ENCODE measurements around the gene CHRD.
A peak's percentile ranks its signal among the peaks of the same experiment; 100 is the strongest.
"Not testable (repeated sequence)": the region's sequence is repeated elsewhere in the genome, so short reads cannot be mapped to it uniquely, and the experiment has no call there.

CHRD gene
- 0 to 0.22 reads per million in 2 donors for total RNA-seq

DNA sequence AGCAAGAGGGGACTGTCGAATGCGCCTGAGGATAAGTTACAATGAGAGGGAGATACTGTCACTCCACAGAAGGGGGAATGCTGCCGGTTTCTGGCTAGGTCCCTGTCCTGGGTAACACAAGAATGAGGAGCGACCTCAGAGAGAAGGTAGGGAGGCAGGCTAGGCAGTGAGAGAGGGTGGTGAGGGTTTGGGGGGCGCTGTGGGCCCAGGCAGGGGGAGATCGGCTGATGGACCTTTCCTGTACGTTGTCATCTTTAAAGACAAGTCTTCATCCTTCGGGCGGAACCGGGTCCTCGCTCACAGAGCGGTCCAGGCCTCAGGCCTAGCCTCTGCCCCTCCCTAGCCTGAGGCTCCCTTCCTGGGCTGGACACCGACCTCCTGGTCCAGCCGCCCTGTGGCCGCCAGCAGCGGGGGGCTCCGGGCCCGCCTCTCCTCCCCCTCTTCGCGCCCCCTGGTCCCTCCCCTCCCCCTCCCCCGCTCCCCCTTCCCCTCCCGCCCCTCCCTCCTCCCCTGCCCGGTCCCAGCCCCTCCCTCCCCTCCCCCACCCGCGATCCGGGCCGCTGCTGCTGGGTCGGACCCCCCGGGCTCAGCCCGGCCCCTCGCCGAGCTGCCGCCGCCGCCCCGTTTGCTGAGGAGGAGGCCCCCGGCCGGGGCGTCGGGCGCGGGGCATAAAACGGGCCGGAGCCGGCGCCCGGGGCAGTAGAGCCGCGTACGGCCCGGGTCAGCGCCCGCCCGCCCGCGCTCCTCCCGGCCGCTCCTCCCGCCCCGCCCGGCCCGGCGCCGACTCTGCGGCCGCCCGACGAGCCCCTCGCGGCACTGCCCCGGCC lies at the start of gene CHRD:
Gene CHRD, plus strand, starts transcription at position 697 of the 827 bp plus-strand sequence. CDS start 265 bp downstream, outside the sequence.
- DNase-seq, result no peak

DNA sequence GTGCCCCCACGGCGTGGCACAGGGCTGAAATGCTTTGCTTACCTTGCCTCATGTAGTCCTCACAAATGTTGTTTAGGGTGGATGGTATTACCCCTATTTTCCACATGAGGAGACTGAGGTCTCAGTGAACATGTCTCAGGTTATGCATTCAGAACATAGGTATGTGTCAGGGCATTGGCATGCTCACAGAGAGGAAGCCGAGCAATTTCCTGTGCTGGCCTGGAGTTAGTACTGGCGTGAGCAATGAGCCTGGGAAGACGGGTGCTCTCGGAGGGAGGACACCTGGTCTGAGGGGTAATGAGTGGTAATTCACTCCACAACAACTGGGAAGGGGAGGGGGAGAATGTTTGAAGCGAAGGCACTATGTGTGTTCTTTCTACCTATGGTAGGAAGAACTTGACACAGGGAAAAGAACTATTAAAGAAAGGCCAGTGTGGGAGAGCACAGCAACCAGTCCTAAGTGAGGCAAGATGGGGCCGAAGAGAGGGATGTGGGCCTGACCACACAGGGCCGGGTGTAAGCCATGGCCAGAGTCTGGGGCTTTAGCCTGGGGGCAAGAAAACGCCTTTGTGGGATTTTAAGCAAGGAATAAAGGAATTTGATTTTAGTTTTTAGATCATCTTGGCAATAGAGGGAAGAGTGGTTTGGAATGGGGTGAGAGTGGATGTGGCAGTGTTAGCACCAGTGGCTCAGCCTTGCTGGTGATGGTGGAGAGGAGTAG lies 47.3 kb upstream of the CHRD start:
- no peak for DNase-seq

DNA sequence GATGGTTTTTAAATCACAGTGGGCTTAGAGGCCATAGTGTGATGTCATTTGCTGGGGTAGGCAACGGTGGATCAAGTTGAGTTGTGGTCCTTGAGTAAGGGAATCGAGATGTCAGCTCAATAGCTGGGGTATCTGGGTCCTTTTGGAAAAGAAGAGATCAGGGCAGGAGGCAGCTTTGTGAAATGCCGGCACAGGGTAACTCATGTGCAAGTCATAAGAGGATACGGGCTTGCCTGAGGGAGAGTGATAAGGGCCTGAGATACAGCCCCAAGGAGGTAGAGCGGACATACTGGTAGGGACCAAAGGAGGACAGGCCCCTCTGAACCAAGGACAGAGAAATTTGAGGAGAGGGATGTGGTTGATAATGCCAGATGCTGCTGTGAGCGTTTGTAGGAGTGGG lies 46.7 kb upstream of the CHRD start:
- DNase-seq, result no peak

DNA sequence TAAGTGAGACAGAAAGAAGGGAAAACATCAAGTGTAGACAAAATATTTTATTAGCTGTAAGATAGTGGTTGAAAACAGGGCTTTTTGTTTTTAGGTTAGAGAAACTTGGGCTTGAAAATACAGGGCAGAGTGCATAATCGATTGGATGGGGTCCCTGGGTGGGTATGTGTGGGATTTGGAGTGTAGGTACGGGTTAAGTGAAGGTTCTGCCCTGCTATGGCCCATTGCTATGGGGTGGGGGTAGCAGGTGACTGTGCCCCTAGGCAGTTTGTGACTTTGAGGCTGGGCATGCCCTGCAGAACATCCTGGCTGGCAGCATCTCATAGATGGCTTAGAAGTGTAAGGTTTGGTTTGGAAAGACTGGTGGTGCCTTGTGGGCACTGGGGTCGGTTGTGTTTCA lies 46.2 kb upstream of the CHRD start:
- DNase-seq, result no peak

DNA sequence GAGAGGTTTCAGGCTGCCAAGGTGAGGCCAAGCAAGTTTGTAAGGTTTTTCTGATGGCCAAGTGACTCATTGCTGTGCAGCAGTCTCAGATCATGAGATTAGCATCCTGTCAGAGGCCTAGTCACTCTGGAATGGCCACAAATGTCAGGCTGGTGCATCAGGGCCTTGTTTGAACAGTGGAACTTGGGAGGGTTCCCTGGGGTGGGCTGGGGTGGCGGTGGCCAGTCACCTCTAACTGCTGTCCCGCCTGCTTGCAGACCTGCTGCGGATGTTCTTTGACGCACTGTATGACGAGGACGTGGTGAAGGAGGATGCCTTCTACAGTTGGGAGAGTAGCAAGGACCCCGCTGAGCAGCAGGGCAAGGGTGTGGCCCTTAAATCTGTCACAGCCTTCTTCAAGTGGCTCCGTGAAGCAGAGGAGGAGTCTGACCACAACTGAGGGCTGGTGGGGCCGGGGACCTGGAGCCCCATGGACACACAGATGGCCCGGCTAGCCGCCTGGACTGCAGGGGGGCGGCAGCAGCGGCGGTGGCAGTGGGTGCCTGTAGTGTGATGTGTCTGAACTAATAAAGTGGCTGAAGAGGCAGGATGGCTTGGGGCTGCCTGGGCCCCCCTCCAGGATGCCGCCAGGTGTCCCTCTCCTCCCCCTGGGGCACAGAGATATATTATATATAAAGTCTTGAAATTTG lies 45.2 kb upstream of the CHRD start:
- DNase-seq, result no peak

DNA sequence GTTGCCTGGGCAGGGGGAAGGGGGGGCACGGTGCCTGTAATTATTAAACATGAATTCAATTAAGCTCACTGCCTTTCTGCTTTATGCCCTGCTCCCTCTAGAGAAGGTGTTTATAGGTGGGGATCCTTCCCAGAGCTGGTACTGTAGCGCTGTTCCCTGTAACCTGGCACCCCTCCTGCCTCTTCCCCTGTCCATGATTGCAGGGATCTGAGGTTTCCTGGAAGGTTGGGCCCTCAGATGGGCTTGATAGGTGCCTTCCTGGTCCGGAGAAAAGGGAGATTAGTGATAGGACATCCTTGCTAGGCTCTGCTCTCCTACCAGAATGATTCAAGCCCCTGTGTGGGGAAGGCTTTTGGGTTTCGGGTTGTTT lies 44.6 kb upstream of the CHRD start:
- no peak for DNase-seq

DNA sequence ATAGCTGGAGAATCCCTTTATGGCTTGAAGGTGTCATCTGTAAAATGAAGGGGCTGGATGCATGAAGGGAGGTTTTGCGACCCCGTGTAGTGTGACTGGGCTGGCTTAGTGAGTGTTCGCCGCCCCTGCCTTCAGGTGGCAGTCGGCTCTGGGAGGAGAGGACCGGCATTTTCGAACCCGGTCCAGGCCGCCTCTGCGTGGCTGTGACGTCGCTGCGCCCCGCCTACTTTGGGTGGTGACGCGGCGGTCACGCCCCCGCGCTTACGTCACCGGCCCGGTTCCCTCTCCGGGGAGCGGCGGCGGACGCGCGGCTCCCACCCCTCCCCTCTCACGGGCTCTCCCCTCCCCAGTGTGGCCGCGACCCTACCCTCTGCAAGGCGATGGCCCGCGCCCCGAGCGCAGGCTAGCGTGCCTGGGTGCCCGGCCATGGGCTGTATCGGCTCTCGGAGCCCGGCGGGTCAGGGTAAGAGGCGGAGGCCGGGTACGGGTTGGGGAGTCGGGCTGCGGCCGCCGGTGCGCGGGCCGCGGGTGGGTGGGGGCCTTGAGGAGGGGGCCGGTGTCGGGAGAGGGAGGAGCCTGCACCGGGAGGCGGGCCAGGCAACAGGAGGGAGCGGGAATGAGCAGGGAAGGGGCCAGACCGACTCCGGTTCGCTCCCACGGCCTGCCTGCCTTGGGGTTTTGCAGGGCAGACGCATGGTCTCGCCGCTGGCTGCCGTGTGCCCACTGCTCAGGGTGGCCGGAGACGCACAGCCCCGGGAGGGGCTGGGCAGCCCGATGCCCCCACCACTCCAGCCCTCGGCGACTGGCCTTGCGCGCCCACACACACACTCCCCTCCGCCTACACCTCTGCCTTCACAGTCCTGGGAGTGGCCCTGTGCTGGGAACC lies 44.0 kb upstream of the CHRD start:
- DNase-seq, result peak; percentile 77

DNA sequence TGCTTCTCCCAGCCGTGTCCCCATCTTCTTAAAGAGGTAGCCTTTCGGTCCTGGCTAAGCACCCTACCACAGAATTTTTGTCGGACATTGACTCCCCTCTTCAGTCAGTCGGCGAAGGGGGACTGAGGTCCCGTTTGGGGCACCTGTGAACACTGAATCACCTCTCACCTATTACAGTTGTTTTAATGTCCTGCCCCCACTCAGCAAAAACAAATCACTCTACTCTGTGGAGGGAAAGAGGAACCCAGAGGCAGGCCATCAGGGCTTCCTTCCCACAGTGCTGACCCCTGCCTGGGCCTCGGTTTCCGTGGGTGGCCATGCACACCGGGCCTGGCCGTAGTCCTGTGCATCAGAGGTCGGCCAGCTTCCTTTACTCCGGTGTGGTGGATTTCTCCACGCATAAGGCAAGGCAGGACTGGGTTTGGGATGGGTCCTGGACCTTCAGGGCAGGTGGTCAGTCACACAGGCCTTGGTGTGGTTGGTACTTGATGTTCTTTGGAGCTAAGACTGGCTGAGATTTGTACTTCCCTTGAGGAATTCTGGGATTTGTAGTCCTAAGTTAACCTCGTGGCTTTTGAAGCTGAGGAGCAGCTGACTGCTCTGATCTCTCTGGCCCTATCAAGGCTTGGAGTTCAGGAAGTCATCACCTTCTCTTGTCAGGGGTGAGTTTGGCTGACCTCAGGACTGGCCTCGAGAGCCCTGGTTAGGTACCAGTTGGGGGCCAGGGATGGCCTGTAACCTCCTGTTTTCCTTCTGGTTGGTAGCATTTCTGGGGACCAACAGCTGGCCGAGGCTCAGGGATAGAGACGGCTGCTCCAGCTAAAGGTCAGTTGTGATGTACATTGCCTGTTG lies 43.1 kb upstream of the CHRD start:
- DNase-seq, result no peak

DNA sequence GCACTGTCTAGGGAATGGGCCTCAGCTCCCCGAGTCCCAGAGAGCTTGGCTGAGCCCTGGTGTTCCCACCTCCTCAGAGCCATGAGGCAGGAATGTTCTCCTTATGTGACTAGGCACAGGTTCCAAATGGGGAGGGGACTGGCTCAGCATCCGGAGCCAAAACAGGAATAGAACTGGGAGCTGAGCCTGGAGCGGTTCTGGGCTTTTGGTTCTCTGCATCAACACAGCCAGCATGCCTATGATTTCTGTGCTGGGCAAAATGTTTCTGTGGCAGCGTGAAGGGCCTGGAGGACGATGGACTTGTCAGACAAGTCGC lies 42.5 kb upstream of the CHRD start, which contains the start of gene FAM131A:
Gene FAM131A, plus strand, starts transcription at position 202 of the 316 bp plus-strand sequence. Its CDS starts 31 bp downstream, at position 233.
- DNase-seq, result no peak

DNA sequence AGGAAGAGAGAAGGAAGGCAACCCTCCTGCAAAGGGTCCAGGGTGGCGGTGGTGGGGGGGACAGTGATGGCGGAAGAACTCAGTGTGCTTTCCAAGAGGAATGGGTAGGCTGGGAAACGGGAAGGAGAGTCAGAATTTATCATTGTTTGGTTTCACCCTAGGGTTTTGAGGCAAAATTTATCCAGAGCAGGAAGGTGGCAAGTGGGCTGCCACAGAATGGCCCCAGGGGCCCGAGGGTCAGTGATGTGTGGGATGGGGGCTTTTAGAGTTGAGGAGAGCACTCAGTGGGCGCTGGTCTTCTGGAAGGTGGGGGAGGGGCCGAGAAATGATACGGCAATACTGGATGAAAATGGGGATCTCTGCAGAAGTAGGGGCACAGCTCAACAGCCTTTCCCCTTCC lies 41.9 kb upstream of the CHRD start:
- no peak for DNase-seq

DNA sequence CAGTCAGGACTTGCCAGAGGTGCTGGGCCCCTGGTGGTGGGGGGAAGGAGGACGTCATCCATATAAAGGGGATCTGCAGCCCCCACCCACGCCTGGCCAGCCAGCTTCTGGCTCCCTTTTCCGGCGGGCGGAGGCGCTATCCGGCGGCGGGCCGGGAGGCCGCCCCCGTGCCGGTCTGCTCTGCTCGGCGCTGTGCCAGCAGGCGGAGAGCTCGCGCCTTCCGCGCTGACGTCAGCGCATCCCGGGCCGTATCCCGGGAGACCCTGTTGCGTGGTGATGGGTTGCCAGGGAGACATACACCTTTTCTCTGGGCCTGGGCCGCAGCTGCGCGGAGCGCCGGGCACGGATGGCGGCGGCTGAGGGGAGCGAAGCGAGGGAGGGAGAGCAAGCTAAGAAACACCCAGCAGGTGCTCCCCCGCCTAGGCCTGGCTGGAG lies 41.3 kb upstream of the CHRD start:
- no peak for DNase-seq

DNA sequence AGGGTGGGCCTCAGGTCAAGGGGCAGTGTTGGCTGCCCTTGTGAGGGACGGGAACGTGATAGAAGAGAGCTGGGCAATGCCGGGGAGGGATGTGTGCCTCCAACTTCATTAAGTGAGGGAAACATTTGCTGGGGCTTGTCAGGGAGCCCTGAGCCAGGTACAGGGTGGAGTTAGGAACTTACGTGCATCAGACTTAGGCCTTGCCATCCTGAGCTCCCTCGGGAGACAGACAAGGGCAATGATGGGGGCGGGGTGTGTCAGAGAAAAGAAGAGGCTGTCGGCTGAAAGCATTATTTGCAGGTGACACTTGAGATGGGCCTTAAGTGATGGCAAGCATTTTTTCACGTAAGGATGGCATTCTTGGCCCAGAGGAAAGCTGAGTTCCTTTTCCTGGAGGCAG lies 40.9 kb upstream of the CHRD start:
- DNase-seq, result no peak

DNA sequence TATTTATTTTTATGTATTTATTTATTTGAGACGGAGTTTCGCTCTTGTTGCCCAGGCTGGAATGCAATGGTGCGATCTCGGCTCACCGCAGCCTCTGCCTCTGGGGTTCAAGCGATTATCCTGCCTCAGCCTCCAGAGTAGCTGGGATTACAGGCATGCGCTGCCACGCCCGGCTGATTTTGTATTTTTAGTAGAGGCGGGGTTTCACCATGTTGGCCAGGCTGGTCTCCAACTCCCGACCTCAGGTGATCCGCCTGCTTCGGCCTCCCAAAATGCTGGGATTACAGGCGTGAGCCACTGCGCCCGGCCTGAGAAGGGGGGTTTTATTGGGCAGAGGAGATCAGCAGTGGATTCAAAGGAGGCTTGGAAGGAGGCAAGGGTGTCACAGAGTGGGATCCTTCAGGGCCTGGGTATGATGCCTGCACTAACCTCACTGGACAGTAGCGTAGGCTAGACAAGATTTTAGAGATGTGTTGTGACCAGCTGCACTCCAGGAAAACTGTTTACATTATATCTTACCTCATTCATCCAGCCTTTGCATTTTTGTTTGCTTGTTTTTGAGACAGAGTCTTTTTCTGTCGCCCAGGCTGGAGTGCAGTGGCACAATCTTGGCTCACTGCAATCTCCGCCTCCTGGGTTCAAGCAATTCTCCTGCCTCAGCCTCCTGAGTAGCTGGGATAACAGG lies 40.3 kb upstream of the CHRD start:
- not testable (repeated sequence) for DNase-seq

DNA sequence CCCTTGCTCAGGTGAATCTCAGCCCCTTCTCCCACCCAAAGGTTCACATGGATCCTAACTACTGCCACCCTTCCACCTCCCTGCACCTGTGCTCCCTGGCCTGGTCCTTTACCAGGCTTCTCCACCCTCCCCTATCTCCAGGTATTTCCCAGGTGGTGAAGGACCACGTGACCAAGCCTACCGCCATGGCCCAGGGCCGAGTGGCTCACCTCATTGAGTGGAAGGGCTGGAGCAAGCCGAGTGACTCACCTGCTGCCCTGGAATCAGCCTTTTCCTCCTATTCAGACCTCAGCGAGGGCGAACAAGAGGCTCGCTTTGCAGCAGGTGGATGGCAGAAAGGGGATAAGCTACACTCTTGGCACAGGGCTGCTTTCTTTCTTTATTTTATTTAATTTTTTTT lies 37.9 kb upstream of the CHRD start:
- DNase-seq, result no peak

DNA sequence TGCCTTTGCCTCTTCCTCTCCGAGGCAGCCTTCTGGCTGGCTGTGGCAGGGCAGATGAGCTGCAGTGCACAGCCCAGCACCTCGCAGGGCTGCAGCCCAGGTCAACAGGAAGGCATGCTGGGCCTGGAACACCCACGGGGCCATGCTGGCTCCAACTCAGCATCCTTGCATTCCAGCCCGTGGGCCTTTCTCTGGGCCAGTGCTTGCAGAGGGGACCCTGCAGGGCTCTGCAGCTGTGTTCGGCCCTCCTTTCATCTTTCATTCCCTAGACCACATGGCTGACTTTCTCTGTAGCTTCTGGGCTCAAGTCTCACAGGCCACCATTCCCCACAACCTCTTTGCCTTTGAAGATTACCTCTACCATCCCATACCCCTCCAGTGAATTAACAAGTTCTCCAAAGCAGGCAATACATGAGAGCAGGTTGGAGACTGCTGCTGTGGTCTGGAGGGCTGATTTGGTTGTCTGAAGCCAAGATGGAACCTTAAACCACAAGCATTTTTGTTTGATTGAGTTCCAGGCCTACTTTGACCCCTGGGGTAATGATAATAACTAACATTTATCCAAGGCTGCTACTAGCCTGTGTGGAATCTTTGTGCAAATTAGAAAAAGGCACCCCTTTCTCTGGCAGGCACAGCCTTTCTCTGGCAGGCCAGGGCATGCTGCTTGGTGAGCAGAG lies 36.5 kb upstream of the CHRD start:
- no peak for DNase-seq

DNA sequence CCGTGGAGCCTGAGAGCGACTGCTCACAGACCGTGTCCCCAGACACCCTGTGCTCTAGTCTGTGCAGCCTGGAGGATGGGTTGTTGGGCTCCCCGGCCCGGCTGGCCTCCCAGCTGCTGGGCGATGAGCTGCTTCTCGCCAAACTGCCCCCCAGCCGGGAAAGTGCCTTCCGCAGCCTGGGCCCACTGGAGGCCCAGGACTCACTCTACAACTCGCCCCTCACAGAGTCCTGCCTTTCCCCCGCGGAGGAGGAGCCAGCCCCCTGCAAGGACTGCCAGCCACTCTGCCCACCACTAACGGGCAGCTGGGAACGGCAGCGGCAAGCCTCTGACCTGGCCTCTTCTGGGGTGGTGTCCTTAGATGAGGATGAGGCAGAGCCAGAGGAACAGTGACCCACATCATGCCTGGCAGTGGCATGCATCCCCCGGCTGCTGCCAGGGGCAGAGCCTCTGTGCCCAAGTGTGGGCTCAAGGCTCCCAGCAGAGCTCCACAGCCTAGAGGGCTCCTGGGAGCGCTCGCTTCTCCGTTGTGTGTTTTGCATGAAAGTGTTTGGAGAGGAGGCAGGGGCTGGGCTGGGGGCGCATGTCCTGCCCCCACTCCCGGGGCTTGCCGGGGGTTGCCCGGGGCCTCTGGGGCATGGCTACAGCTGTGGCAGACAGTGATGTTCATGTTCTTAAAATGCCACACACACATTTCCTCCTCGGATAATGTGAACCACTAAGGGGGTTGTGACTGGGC lies 35.1 kb upstream of the CHRD start:
- no peak for DNase-seq

DNA sequence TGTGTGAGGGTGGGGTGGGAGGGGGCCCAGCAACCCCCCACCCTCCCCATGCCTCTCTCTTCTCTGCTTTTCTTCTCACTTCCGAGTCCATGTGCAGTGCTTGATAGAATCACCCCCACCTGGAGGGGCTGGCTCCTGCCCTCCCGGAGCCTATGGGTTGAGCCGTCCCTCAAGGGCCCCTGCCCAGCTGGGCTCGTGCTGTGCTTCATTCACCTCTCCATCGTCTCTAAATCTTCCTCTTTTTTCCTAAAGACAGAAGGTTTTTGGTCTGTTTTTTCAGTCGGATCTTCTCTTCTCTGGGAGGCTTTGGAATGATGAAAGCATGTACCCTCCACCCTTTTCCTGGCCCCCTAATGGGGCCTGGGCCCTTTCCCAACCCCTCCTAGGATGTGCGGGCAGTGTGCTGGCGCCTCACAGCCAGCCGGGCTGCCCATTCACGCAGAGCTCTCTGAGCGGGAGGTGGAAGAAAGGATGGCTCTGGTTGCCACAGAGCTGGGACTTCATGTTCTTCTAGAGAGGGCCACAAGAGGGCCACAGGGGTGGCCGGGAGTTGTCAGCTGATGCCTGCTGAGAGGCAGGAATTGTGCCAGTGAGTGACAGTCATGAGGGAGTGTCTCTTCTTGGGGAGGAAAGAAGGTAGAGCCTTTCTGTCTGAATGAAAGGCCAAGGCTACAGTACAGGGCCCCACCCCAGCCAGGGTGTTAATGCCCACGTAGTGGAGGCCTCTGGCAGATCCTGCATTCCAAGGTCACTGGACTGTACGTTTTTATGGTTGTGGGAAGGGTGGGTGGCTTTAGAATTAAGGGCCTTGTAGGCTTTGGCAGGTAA lies 34.3 kb upstream of the CHRD start:
- no peak for DNase-seq

DNA sequence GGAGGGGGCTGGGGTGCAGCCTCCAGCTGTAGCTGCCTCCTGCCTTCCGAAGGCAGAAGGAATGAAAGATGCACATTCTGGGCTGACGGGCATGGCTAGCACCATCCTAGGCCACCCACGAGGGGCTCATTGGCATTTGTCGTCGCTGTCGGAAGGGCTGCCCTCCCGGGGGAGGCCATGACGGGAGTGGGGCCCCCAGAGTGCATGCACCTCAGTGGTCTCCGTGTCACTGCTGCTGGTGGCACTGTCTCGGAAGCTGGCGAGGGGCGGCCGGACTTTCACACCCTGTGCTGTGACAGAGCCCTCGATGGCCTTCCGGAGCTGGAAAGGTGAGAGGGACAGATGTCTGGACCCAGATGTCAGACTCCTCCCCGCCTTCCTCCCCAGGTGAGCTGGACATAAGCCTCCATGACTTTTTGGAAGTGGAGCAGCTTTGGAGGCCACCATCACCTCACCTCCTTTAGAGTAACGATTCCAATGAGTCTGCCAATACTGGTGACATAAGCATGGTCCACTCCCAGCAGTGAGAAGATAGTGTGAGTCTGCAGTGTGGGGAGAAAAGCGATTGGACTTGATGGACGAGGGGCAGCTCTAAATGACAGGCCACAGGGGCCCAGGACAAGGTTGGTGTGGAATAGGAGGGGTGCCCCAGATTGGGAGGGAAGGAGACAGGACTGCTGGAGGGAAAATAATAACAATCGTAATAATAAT lies 33.2 kb upstream of the CHRD start:
- no peak for DNase-seq
